Type B pancreatic cell (in vitro differentiated cells): ENCODE results near the gene PAPSS1. TPM values are rescaled to one million over a fixed set of nuclear protein-coding genes. Genes with fewer than 3 reads are reported as not detected.
"Not testable (repeated sequence)": the region's sequence is repeated elsewhere in the genome, so short reads cannot be mapped to it uniquely, and the experiment has no call there.

ENCODE experiments used
- DNase-seq: peaks from one replicate; pipeline ENCODE4 v3.0.0; 2021; ENCODE audit warnings: mixed read lengths; ENCODE audit not compliant: unreplicated experiment; ENCODE audit errors: extremely low spot score
- H3K27ac Mint-ChIP-seq: 2 replicates; pipeline ENCODE4 v1.8.0; 2021; ENCODE audit warnings: mild to moderate bottlenecking, mixed read lengths
- H3K27me3 Mint-ChIP-seq: 2 replicates; pipeline ENCODE4 v1.8.0; 2021; ENCODE audit warnings: mixed read lengths
- H3K36me3 Mint-ChIP-seq: 2 replicates; pipeline ENCODE4 v1.8.0; 2021; ENCODE audit warnings: mixed read lengths
- H3K4me1 Mint-ChIP-seq: one replicate; pipeline ENCODE4 v1.8.0; 2021; ENCODE audit warnings: mixed read lengths; ENCODE audit not compliant: unreplicated experiment
- H3K4me3 Mint-ChIP-seq: 2 replicates; pipeline ENCODE4 v1.8.0; 2021; ENCODE audit warnings: mild to moderate bottlenecking, mixed read lengths
- H3K9me3 Mint-ChIP-seq: 2 replicates; pipeline ENCODE4 v1.8.0; 2021; ENCODE audit warnings: mixed read lengths
- CTCF ChIP-seq: fragments of 200-600 bp; sonication (generic); conservative IDR thresholded peaks from 2 replicates; pipeline ENCODE4 v1.5.0; 2021; ENCODE audit warnings: antibody characterized with exemption, mild to moderate bottlenecking
- total RNA-seq: library from RNA; stranded (reverse); gene quantifications from 2 replicates; pipeline ENCODE4 v1.2.1, GENCODE V29; 2021; ENCODE audit warnings: low replicate concordance

PAPSS1 gene
- total RNA-seq, 1 donor from 2014 or later: 82.0 TPM

- Mint-ChIP-seq H3K27me3 (peaks cover 4% of the 10 kb centered on the region), H3K9me3 (no peaks in the 10 kb centered on the region), H3K27ac (no peak overlapping the region), H3K4me1 (peaks cover 38% of the 10 kb centered on the region), H3K36me3 (no peaks in the 10 kb centered on the region), H3K4me3 (no peak overlapping the region)
- no peak for DNase-seq
- no peak for TF ChIP-seq CTCF
Observed at GRCh38 chr4:107736037-107736436, 16.0 kb upstream of the PAPSS1 start.

GRCh38 chr4:107734120-107734519, 14.1 kb upstream of the PAPSS1 start:
- peak; percentile 52 for TF ChIP-seq CTCF
- no peak for DNase-seq
- Mint-ChIP-seq H3K4me3 (peak overlapping the region; percentile 1), H3K27me3 (peaks cover 4% of the 10 kb centered on the region), H3K36me3 (no peaks in the 10 kb centered on the region), H3K27ac (no peak overlapping the region), H3K9me3 (no peaks in the 10 kb centered on the region), H3K4me1 (peaks cover 28% of the 10 kb centered on the region)

GRCh38 chr4:107733431-107733925, 13.4 kb upstream of the PAPSS1 start:
- Mint-ChIP-seq H3K36me3 (no peaks in the 10 kb centered on the region), H3K4me3 (peak overlapping the region; percentile 1), H3K4me1 (peaks cover 28% of the 10 kb centered on the region), H3K27me3 (peaks cover 4% of the 10 kb centered on the region), H3K9me3 (no peaks in the 10 kb centered on the region), H3K27ac (no peak overlapping the region)
- TF ChIP-seq CTCF: no peak
- DNase-seq: no peak

GRCh38 chr4:107729050-107729449, 9.0 kb upstream of the PAPSS1 start:
- not testable (repeated sequence) for DNase-seq, H3K27ac Mint-ChIP-seq, H3K9me3 Mint-ChIP-seq, H3K36me3 Mint-ChIP-seq, H3K27me3 Mint-ChIP-seq, H3K4me3 Mint-ChIP-seq
- peaks cover 10% of the 10 kb centered on the region for H3K4me1 Mint-ChIP-seq

GRCh38 chr4:107726131-107726925, 6.3 kb upstream of the PAPSS1 start:
- not testable (repeated sequence) for H3K4me3 Mint-ChIP-seq

DNA sequence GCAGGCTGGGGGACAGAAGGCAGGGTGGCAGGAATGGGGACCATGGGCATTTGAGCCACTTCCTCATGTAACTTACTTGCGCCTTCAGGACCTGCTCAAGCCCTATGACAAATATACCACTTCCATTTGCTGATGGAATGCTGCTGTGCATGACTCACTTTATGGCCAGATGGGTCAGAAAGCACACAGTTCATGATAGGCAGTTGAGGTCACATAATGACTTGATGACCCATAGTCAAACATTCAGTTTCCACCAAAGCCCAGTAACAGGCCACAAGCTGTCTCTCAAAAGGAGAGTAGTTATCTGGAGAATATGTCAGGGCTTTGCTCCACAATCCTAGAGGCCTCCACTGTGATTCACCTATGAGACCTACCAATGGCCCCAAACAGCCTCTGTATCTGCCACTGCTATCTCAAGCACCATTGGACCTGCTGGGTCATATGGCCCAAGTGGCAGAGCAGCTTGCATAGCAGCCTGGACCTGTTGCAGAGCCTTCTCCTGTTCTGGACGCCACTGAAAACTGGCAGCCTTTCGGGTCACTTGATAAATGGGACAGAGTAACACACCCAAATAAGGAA, 5.3 kb upstream of the PAPSS1 start:
- peaks cover 8% of the 10 kb centered on the region for H3K4me1 Mint-ChIP-seq
- H3K27me3 Mint-ChIP-seq: no peaks in the 10 kb centered on the region
- no peak overlapping the region for H3K27ac Mint-ChIP-seq
- DNase-seq: no peak
- H3K9me3 Mint-ChIP-seq: no peaks in the 10 kb centered on the region
- no peak for TF ChIP-seq CTCF
- no peak overlapping the region for H3K4me3 Mint-ChIP-seq
- H3K36me3 Mint-ChIP-seq: no peaks in the 10 kb centered on the region

More at GRCh38 chr4:107726131-107726925, 6.3 kb upstream of the PAPSS1 start:
- not testable (repeated sequence) for DNase-seq, H3K9me3 Mint-ChIP-seq, H3K27me3 Mint-ChIP-seq, H3K27ac Mint-ChIP-seq, H3K36me3 Mint-ChIP-seq, H3K4me1 Mint-ChIP-seq

GRCh38 chr4:107723331-107723730, 3.3 kb upstream of the PAPSS1 start:
- not testable (repeated sequence) for DNase-seq, H3K27ac Mint-ChIP-seq, H3K4me3 Mint-ChIP-seq, H3K27me3 Mint-ChIP-seq, H3K36me3 Mint-ChIP-seq, H3K9me3 Mint-ChIP-seq
- peaks cover 19% of the 10 kb centered on the region for H3K4me1 Mint-ChIP-seq
